ENCODE results near the gene HES7. TPM values are rescaled to one million over a fixed set of nuclear protein-coding genes. Genes with fewer than 3 reads are reported as not detected.

The HES7 gene
- total RNA-seq, 4 donors from 2014 or later: 1.4 TPM; not detected in 3

DNA sequence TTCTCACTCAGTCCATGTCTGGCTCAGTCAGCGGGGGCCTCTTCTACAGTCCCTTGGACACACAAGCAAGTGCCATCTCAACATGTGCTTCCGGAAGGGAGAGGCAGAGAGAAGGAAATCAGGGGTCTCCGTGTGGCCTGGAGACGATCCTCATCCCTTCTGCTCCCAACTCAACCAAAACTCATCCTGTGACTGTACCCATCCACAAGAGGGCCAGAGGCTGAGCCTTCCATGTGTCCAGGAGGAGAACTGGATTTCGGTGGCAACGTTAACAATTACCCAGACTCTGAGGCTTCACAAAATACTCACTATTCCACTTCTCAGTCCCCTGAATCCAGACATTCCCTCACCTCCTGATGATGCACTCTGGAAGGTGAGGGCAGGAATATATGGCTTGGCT lies 28.5 kb downstream of the HES7 start:
- Histone ChIP-seq H3K4me3 (no peak overlapping the region), H3K27me3 (peaks cover 0 to 60% (median 0%) of the 10 kb centered on the region in 4 donors), H3K9me3 (no peaks in the 10 kb centered on the region), H3K36me3 (no peaks in the 10 kb centered on the region), H3K27ac (replicated peaks in 1 of 4) (no peak overlapping the region), H3K4me1 (no peaks in the 10 kb centered on the region)
- TF ChIP-seq, protein P1, sequence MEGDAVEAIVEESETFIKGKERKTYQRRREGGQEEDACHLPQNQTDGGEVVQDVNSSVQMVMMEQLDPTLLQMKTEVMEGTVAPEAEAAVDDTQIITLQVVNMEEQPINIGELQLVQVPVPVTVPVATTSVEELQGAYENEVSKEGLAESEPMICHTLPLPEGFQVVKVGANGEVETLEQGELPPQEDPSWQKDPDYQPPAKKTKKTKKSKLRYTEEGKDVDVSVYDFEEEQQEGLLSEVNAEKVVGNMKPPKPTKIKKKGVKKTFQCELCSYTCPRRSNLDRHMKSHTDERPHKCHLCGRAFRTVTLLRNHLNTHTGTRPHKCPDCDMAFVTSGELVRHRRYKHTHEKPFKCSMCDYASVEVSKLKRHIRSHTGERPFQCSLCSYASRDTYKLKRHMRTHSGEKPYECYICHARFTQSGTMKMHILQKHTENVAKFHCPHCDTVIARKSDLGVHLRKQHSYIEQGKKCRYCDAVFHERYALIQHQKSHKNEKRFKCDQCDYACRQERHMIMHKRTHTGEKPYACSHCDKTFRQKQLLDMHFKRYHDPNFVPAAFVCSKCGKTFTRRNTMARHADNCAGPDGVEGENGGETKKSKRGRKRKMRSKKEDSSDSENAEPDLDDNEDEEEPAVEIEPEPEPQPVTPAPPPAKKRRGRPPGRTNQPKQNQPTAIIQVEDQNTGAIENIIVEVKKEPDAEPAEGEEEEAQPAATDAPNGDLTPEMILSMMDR (IDR thresholded peaks at IDR 0.05): no peak
- TF ChIP-seq POLR2AphosphoS5 (IDR thresholded peaks at IDR 0.05) (no peak), EP300 (IDR thresholded peaks at IDR 0.05) (no peak), POLR2A (IDR thresholded peaks at IDR 0.05; ENCODE audit: low read depth) (no peak)
- 50% methylated on average over 5 of the region's 6 CpGs for WGBS
- intact Hi-C loops (cut with DNase I): no loop called here
- DNase-seq (ENCODE audit: extremely low spot score): no peak

DNA sequence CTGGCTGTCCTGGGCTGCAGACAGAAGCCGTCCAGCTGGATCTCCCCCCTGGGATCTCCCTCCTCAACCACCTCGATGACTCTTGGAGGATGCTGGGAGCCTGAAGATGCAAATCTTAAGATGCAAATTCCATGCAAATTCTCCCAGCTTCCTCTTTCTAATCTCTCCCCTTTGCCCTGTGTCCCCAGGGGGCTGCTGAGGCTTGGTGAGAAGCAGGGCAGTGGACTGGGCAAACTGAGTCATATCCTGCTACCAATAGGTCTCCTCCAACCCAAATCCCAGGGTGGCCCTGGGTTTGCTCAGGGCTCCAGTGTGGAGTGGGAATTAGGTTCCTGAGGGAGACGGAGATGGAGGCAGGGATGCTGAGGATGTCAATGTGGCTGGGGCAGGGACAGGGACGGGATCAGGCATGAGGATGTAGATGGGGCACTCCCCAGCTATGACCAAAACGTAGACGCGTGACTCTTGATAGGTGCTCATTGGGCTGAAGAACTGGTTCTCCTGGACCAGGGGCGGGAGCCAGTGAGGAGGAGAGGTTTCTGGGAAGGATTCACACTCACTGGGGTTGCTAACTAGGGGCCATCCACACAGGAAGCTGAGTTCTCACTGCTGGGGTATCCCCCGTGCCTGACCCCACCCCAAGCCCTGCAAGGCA lies 32.7 kb downstream of the HES7 start:
- Histone ChIP-seq H3K4me1 (no peaks in the 10 kb centered on the region), H3K27me3 (peaks cover 0 to 81% (median 0%) of the 10 kb centered on the region in 4 donors), H3K4me3 (no peak overlapping the region), H3K27ac (replicated peaks in 1 of 4) (no peak overlapping the region), H3K36me3 (no peaks in the 10 kb centered on the region), H3K9me3 (no peaks in the 10 kb centered on the region)
- no peak for DNase-seq (ENCODE audit: extremely low spot score)
- WGBS: 51% methylated on average over 9 of the region's 9 CpGs
- intact Hi-C loops (cut with DNase I): no loop called here
- no peak for TF ChIP-seq EP300 (IDR thresholded peaks at IDR 0.05)

DNA sequence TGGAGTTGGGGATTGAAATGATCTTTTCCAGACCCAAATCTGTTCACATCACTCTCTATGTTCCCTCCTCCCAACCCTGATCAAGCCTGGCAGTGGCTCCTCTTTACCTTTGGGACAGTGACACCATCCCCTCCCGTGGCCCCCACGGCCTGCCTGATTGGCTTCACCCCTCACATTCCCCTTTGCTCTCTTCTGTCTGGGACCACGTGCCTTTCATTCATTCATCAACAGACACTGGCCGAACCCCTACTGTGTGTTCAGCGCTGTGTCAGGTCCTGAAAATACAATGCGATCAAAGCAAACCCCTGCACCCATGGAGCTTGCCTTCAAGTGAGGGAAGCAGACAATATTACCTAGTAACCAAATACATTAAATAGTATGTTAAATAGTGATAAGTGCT lies 34.2 kb downstream of the HES7 start:
- intact Hi-C loops (cut with DNase I): no loop called here
- H3K9me3 ChIP-seq: no peaks in the 10 kb centered on the region
- no peak for DNase-seq (ENCODE audit: extremely low spot score)
- TF ChIP-seq POLR2AphosphoS5 (IDR thresholded peaks at IDR 0.05) (no peak), EP300 (IDR thresholded peaks at IDR 0.05) (no peak), POLR2A (IDR thresholded peaks at IDR 0.05; ENCODE audit: low read depth) (no peak)
- TF ChIP-seq, protein P1 (IDR thresholded peaks at IDR 0.05): no peak
- H3K36me3 ChIP-seq: no peaks in the 10 kb centered on the region
- H3K4me3 ChIP-seq: no peak overlapping the region
- H3K27ac ChIP-seq (replicated peaks in 1 of 4): no peak overlapping the region
- no peaks in the 10 kb centered on the region for H3K4me1 ChIP-seq
- 68% methylated on average over 6 of the region's 6 CpGs for WGBS
- H3K27me3 ChIP-seq: peaks cover 0 to 81% (median 0%) of the 10 kb centered on the region in 4 donors

DNA sequence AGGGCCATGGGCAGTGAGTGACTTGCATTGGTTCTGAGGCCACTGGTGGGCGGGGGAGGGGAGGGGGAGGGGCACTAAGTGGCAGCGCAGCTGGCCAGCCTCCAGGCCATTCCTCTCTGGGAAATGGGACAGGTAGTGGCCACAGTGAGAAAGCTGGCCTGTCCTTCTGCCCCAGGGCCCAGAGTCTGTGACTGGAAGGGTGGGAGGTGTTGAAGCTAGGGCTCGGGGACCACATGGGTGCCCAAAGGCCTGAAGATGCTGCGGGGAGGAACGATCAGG lies 36.0 kb downstream of the HES7 start:
- Histone ChIP-seq H3K9me3 (no peaks in the 10 kb centered on the region), H3K36me3 (no peaks in the 10 kb centered on the region), H3K27ac (replicated peaks in 1 of 4) (no peak overlapping the region), H3K27me3 (peaks cover 0 to 91% (median 2%) of the 10 kb centered on the region in 4 donors), H3K4me3 (no peak overlapping the region), H3K4me1 (no peaks in the 10 kb centered on the region)
- TF ChIP-seq EP300 (IDR thresholded peaks at IDR 0.05) (no peak), POLR2AphosphoS5 (IDR thresholded peaks at IDR 0.05) (no peak), POLR2A (IDR thresholded peaks at IDR 0.05; ENCODE audit: low read depth) (no peak)
- TF ChIP-seq, protein P1 (IDR thresholded peaks at IDR 0.05): no peak
- intact Hi-C loops (cut with DNase I): no loop called here
- no peak for DNase-seq (ENCODE audit: extremely low spot score)
- 71% methylated on average over 5 of the region's 5 CpGs for WGBS

DNA sequence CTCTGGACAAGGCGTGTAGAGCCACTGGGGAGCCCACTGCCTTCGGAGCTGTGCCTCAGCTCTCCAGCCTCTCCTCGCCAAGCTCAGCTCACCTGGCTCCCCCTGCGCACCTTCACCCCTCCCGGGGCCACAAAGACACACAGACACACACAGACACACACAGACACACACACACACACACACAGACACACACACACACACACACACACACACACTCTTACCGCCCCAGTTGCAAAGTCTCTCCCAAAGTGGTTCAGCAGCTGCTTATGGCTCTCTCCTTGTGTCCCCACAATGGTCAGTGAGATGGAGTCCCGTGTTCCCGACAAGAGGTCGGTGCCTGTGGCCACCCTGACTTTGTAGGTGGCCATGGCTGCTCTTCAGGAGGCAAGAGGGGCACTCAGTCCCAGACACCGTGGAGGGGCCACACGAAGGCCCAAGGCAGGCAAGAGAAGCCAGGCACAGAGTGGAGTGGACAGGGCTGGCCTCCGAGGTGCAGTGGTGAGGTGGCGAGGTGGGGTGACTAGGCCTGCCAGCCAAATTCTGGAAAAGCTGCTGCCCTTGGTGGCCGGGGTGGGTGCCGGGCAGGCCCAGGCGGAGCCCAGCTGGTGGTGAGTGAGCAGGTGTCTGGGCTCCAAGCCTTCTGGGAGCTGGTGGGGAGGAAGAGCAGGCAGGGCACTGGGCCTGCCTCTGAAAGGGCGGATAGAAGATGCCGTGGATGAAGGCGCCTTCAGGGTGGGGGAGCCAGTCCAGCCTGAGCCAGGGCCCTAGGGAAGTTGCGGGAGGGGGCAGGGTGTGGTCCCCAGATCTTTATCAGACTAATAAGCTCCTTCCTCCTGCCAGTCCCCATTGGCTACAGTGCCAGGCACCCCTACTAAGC lies 36.6 kb downstream of the HES7 start, which contains the start of gene ALOX12B:
TSS of gene ALOX12B (minus strand) at position 642 of the 877 bp plus-strand sequence. CDS start at position 368, 274 bp downstream.
- no peaks in the 10 kb centered on the region for H3K36me3 ChIP-seq
- H3K27me3 ChIP-seq: peaks cover 0 to 91% (median 2%) of the 10 kb centered on the region in 4 donors
- no peaks in the 10 kb centered on the region for H3K4me1 ChIP-seq
- 77% methylated on average over 17 of the region's 20 CpGs for WGBS
- H3K4me3 ChIP-seq: no peak within 1 kb of the TSS
- H3K27ac ChIP-seq (replicated peaks in 1 of 4): no peak within 1 kb of the TSS
- intact Hi-C loops (cut with DNase I): no loop called here
- H3K9me3 ChIP-seq: no peaks in the 10 kb centered on the region
- TF ChIP-seq POLR2AphosphoS5 (IDR thresholded peaks at IDR 0.05): no peak
- TF ChIP-seq EP300 (IDR thresholded peaks at IDR 0.05): no peak
- TF ChIP-seq, protein P1 (IDR thresholded peaks at IDR 0.05): no peak
- TF ChIP-seq POLR2A (IDR thresholded peaks at IDR 0.05; ENCODE audit: low read depth): no peak
- DNase-seq (ENCODE audit: extremely low spot score): no peak

Measured in esophagus muscularis mucosa (tissue), 4 donors.